Measurements from ENCODE around the gene ADCY1. TPM values are rescaled to one million over a fixed set of nuclear protein-coding genes. Genes with fewer than 3 reads are reported as not detected.

Gene ADCY1
- total and polyA plus RNA-seq, 2 experiments from 2014 or later = 15.6 to 22.9 TPM

DNA sequence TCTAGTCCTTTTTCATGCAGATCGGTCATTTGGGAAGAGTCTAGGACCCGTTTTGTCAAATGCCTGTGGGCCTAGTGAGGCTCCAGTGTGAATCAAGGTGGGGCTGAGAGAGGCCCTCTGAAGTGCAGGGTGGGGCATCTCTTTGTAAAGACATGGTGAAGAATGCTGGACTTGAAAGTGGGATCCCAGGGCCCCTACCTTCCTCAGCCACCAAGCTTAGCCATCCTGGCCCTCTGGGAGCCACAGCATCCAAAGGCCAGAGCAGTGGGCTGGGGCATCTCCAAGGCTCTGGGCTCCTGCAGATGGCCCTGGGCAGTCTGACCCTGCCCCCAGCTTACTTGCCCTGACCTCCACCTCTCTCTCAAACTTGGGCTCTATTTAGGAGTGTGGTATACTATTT is 78.5 kb downstream of the ADCY1 start:
- H3K9me3 ChIP-seq (ENCODE audit: low read depth) = no peaks in the 10 kb centered on the region
- no peak overlapping the region for H3K4me3 ChIP-seq
- H3K36me3 ChIP-seq = peaks cover 2% of the 10 kb centered on the region
- TF ChIP-seq, protein P1, sequence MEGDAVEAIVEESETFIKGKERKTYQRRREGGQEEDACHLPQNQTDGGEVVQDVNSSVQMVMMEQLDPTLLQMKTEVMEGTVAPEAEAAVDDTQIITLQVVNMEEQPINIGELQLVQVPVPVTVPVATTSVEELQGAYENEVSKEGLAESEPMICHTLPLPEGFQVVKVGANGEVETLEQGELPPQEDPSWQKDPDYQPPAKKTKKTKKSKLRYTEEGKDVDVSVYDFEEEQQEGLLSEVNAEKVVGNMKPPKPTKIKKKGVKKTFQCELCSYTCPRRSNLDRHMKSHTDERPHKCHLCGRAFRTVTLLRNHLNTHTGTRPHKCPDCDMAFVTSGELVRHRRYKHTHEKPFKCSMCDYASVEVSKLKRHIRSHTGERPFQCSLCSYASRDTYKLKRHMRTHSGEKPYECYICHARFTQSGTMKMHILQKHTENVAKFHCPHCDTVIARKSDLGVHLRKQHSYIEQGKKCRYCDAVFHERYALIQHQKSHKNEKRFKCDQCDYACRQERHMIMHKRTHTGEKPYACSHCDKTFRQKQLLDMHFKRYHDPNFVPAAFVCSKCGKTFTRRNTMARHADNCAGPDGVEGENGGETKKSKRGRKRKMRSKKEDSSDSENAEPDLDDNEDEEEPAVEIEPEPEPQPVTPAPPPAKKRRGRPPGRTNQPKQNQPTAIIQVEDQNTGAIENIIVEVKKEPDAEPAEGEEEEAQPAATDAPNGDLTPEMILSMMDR (IDR thresholded peaks at IDR 0.05; ENCODE audit: low read depth, low read length) = no peak
- no peak for DNase-seq (ENCODE audit: low read depth in 1 of 2, low spot score in 1 of 2)
- H3K27me3 ChIP-seq = no peaks in the 10 kb centered on the region
- no peaks in the 10 kb centered on the region for H3K4me1 ChIP-seq (ENCODE audit: low read depth)
- H3K27ac ChIP-seq = no peak overlapping the region

DNA sequence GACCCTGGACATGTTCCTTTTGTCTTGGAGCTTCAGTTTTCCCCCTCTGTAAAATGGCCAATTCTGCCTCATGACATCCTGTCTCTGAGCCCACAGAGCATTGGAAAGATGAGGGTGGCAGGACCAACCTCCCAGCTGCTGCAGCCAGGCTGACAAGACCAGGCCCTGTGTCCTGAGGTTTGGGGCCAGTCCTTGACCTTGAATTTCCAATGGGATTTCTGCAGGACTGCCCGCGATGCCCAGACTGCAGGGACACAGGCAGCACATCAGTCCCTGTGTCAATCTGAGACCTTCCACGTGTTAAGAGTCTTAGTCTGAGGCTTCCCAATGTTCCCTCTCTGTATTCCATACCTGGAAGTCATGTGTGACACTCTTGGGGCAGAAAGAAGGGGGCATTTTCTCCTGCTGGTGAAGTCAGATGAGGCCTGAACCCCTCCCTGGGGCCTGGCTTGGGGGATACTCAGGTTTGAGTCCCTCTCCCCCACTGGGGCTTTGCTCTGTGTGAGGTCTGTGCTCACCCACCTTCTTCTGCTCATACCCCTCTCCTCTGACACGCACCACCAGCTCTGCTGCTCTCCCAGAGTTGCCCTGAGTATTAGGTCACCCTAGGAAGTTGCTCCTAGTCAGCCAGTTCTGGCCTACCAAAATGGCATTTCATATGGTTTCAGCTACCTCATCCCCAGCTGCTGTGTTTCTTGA is 79.2 kb downstream of the ADCY1 start:
- no peak overlapping the region for H3K27ac ChIP-seq
- no peaks in the 10 kb centered on the region for H3K9me3 ChIP-seq (ENCODE audit: low read depth)
- DNase-seq (ENCODE audit: low read depth in 1 of 2, low spot score in 1 of 2) = no peak
- H3K36me3 ChIP-seq = peaks cover 2% of the 10 kb centered on the region
- no peaks in the 10 kb centered on the region for H3K4me1 ChIP-seq (ENCODE audit: low read depth)
- TF ChIP-seq, protein P1 (IDR thresholded peaks at IDR 0.05; ENCODE audit: low read depth, low read length) = no peak
- H3K4me3 ChIP-seq = no peak overlapping the region
- H3K27me3 ChIP-seq = no peaks in the 10 kb centered on the region

DNA sequence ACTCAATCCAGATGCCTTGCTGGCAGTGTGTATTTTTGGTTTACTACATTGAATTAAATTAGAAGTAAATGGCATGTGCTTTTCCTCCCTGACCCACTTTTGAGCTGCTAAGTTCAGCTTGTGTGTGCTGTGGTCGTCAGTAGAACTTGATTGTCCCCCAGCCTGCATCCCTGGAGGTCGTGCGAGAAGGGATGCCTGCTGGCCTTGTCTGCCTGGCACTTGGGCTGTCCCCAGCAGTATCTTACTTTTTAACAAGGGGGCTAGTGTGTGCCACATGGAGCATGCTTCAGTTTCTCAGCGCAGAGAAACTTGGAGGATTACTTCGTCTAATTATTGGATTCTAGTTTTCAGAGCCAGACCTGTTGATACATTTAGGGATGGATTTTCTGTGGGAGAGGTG is 80.2 kb downstream of the ADCY1 start:
- Histone ChIP-seq H3K36me3 (peaks cover 2% of the 10 kb centered on the region), H3K27me3 (no peaks in the 10 kb centered on the region), H3K4me1 (ENCODE audit: low read depth) (peaks cover 5% of the 10 kb centered on the region), H3K4me3 (no peak overlapping the region), H3K27ac (no peak overlapping the region), H3K9me3 (ENCODE audit: low read depth) (no peaks in the 10 kb centered on the region)
- TF ChIP-seq, protein P1 (IDR thresholded peaks at IDR 0.05; ENCODE audit: low read depth, low read length) = no peak
- DNase-seq (ENCODE audit: low read depth in 1 of 2, low spot score in 1 of 2) = no peak

DNA sequence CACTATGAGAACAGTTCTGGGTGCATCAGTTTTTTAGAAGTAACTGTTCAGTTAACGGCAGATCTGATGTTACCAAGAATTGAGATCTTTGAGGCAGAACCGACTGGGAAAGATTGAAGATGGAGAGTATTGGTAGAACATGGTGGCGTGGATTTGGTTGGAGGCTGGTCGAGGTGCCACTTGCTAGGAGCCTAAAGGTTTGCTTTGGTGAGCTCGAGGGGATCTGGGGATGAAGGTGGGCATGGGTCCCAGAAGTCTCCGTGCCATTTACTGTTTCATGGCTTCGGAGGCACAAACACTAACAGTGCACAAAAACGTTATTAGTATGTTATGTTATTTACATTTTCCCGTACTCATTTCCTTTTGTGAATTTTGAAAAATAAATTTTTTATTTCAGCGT is 81.4 kb downstream of the ADCY1 start:
- Histone ChIP-seq H3K4me1 (ENCODE audit: low read depth) (peaks cover 5% of the 10 kb centered on the region), H3K27me3 (no peaks in the 10 kb centered on the region), H3K36me3 (peaks cover 2% of the 10 kb centered on the region), H3K27ac (no peak overlapping the region), H3K9me3 (ENCODE audit: low read depth) (no peaks in the 10 kb centered on the region), H3K4me3 (no peak overlapping the region)
- TF ChIP-seq, protein P1 (IDR thresholded peaks at IDR 0.05; ENCODE audit: low read depth, low read length) = no peak
- DNase-seq (ENCODE audit: low read depth in 1 of 2, low spot score in 1 of 2) = no peak

DNA sequence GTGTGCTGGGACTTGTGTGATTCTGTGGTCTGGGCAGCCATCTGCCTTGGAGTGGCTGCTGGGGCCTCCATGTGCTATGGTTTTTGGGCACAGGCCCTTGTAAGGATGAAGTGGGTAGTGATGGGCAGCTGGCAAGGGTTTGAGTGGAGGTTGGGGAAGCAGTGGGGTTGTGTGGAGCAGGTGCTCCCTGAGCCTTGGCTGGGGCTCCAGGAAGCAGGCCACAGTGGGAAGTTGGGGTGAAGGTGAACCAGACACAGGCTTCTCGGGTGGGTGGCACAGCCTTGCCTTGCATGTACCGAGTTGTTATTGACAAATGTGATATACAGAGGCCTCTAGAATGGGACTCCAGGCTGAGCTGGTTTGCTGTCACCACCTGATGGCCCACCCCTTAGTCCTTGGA is 82.3 kb downstream of the ADCY1 start:
- no peak for DNase-seq (ENCODE audit: low read depth in 1 of 2, low spot score in 1 of 2)
- Histone ChIP-seq H3K27me3 (no peaks in the 10 kb centered on the region), H3K4me1 (ENCODE audit: low read depth) (peaks cover 5% of the 10 kb centered on the region), H3K4me3 (no peak overlapping the region), H3K36me3 (no peaks in the 10 kb centered on the region), H3K9me3 (ENCODE audit: low read depth) (no peaks in the 10 kb centered on the region), H3K27ac (no peak overlapping the region)
- TF ChIP-seq, protein P1 (IDR thresholded peaks at IDR 0.05; ENCODE audit: low read depth, low read length) = no peak

All from cardiac muscle cell (in vitro differentiated cells and primary cell).